ENCODE measurements around the gene ZBED3. TPM values are rescaled to one million over a fixed set of nuclear protein-coding genes. Genes with fewer than 3 reads are reported as not detected.
A peak's percentile ranks its signal among the peaks of the same experiment; 100 is the strongest.

ZBED3 gene
- total and polyA plus RNA-seq, 2 of the 8 experiments (the other 6 are each of a cell fraction or from before 2014, with no cell fraction given), result 7.9 to 9.4 TPM

- Histone ChIP-seq H3K9me3 (ENCODE audit: insufficient read depth in 2 of 2, low read depth in 1 of 2, low read length in 1 of 2) (no peaks in the 10 kb centered on the region), H3K4me1 (replicated peaks in 1 of 4; ENCODE audit: control insufficient read depth in 3 of 4, insufficient read depth in 4 of 4, low read length in 3 of 4) (no peaks in the 10 kb centered on the region), H3K27ac (ENCODE audit: low read depth, low read length) (no peak overlapping the region), H2BK20ac (ENCODE audit: low read length) (no peak overlapping the region), H3K56ac (replicated peaks; ENCODE audit: insufficient read length, low read depth, low read length) (no peak overlapping the region), H3K36me3 (ENCODE audit: control insufficient read depth in 2 of 4, insufficient read depth in 4 of 4, low read length in 3 of 4) (peaks cover 0 to 13% (median 3%) of the 10 kb centered on the region in 4 experiments; a peak in 5 of 8 replicates), H3K4ac (replicated peaks; ENCODE audit: insufficient read length, low read depth, low read length) (no peak overlapping the region), H4K20me1 (replicated peaks in 1 of 2; ENCODE audit: control insufficient read depth in 1 of 2, insufficient read depth in 2 of 2, low read length in 2 of 2) (no peaks in the 10 kb centered on the region), H2AFZ (ENCODE audit: low read length) (no peak overlapping the region), H3K79me2 (ENCODE audit: control insufficient read depth in 1 of 2, insufficient read depth in 2 of 2, low read length in 2 of 2) (no peaks in the 10 kb centered on the region), H3K27me3 (replicated peaks in 1 of 4; ENCODE audit: control insufficient read depth in 3 of 4, extremely low read depth in 1 of 4, insufficient read depth in 3 of 4, low read length in 3 of 4) (no peaks in the 10 kb centered on the region), H3K14ac (ENCODE audit: insufficient read length) (no peak overlapping the region), H3K9ac (replicated peaks in 1 of 4; ENCODE audit: extremely low read depth in 1 of 4, low read depth in 3 of 4, low read length in 3 of 4) (no peak overlapping the region), H2BK15ac (ENCODE audit: low read length) (no peak overlapping the region), H3K4me2 (ENCODE audit: insufficient read depth in 1 of 2, low read depth in 2 of 2, low read length in 2 of 2) (no peak overlapping the region), H3K23me2 (ENCODE audit: low read depth, low read length) (no peaks in the 10 kb centered on the region), H2BK12ac (ENCODE audit: low read depth, low read length) (no peak overlapping the region), H3K18ac (ENCODE audit: extremely low read depth, low read length) (no peak overlapping the region), H2BK5ac (ENCODE audit: low read depth, low read length) (no peak overlapping the region), H3K4me3 (ENCODE audit: extremely low read depth in 1 of 4, insufficient read depth in 2 of 4, low read depth in 3 of 4, low read length in 4 of 4) (no peak overlapping the region), H2BK120ac (replicated peaks; ENCODE audit: low read depth, low read length) (no peak overlapping the region), H4K91ac (replicated peaks; ENCODE audit: insufficient read length, low read length) (no peak overlapping the region), H3K79me1 (ENCODE audit: low read depth, low read length) (no peaks in the 10 kb centered on the region; the same call in 1 of the 2 replicates), H4K5ac (ENCODE audit: insufficient read length, low read depth, low read length) (no peak overlapping the region), H4K8ac (ENCODE audit: extremely low read depth, insufficient read depth, low read length) (peak overlapping the region; percentile 21; the same call in 1 of the 2 replicates), H2AK5ac (ENCODE audit: low read depth, low read length) (no peak overlapping the region), H3K23ac (ENCODE audit: insufficient read length) (no peak overlapping the region)
- ChIA-PET POLR2A (ENCODE audit: partially characterized antibody) (interaction anchor here (8.1 kb wide), 1 partner anchor 15 kb away, joined by 73 read pairs; the partner anchor contains the start of gene ZBED3), CTCF (ENCODE audit: partially characterized antibody) (interaction anchor here (3.4 kb wide), 1 partner anchor 25 kb away, joined by 10 read pairs; no protein-coding TSS in a partner anchor)
- FAIRE-seq (no peak), DNase-seq (ENCODE audit: low read depth in 1 of 2, low spot score in 2 of 2) (no peak)
- WGBS, 2 experiments (ENCODE audit: extremely low coverage in 1 of 2, insufficient coverage in 1 of 2, insufficient read length in 1 of 2, insufficient replicate concordance in 2 of 2, low coverage in 1 of 2, low lambda C conversion rate in 2 of 2, missing lambda C conversion rate in 1 of 2), result 91% methylated on average over 7 of the region's 7 CpGs; no CpG with 5 or more reads in 1 of the 2 experiments
- TF ChIP-seq SAP30 (IDR thresholded peaks at IDR 0.05; ENCODE audit: insufficient read depth, insufficient replicate concordance, low read length) (no peak), YY1 (IDR thresholded peaks at IDR 0.05; ENCODE audit: low read depth, low read length) (0 out of 2 replicates have a peak, but pooled peaks have one; percentile 15)
Observed at GRCh38 chr5:77102549-77102948, 15.5 kb upstream of the ZBED3 start.
